HG02981 (cell line): ENCODE data around the gene TLCD5.

Experiments
- ATAC-seq: cut with Tn5 transposase; IDR thresholded peaks from one replicate; pipeline ENCODE4 v1.9.1; 2021; ENCODE audit warnings: mild to moderate bottlenecking, moderate library complexity; ENCODE audit not compliant: unreplicated experiment

Gene TLCD5

DNA sequence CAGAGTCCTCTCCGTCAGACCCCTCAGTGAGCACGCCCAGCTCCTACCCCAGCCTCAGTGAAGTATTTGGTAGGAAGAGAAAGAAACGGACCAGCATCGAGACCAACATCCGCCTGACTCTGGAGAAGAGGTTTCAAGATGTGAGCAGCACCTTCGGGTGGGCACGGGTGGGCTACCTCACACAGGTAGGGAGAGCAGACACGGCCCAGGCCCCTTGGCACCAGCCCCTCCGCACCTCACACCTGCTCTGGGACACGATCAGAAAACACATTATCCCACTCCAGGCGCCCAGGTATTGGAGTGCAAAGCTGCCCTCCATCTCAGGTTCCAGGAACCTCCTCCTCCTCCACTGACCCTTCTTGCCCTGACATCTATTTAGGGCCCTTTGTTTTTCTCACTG is 17.6 kb upstream of the TLCD5 start:
- no peak for ATAC-seq

DNA sequence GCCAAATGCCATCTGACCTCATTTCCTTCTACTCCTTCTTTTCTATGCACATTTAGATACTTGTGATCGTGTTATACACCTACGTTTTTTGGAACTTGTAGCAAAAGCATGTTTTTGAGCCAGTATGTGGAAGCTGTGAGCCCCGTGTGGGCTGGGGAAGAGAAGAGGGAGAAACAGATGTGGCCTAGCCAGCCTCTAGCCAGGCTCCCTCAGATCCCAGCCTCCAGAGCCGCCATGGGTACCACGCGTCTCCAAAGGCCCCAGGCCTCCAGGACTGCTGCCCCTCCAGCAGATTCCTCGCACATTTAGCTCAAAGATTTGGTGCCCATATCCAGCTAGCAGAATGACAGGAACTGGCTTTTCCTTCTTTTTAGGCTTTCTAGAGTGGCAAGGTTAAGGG is 17.0 kb upstream of the TLCD5 start:
- ATAC-seq, result no peak

DNA sequence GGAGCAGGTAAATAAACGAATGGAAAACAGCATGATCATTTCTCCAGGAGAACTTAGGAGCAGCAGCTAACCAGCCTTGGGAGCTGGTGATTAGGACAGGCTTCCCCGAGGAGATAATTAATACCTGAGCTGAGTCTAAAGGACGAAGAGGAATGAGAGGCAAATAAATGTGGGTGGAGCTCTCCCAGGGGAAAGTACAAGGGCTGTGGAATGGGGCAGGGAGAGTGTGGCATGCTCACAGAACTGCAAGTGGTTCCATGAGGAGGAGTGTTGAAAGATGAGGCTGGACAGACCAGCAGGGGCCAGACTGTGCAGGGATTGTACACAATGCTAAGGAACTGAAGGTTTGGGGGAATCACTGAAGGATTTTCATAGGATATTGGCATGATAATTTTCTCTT is 14.2 kb upstream of the TLCD5 start:
- no peak for ATAC-seq

GRCh38 chr11:120314861-120315260 is 10.2 kb upstream of the TLCD5 start:
- no peak for ATAC-seq

- ATAC-seq, result no peak
Measured at GRCh38 chr11:120316880-120317688, 8.0 kb upstream of the TLCD5 start.

- no peak for ATAC-seq
Measured at GRCh38 chr11:120317689-120318480, 7.2 kb upstream of the TLCD5 start.

DNA sequence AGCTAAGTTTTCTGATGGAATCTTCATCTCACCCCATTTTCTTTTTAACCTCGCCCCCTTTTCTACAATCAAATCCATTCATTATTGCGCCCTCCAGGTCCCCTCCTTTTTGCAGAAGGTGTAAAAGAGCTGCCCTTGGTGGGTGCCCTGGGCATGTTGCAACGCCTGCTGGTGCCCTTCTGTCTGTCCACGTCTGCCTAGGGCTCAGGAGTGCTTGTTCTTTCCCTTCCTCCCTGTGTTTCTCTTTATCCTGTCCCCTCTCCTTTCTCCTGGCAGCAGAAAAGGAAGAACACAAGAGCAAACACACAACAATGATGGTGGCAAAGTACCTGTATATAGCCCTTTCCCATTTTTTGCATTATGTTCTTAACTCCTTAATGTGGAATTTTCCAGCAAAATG is 6.2 kb upstream of the TLCD5 start:
- ATAC-seq, result no peak

GRCh38 chr11:120326228-120326627 is 1.1 kb downstream of the TLCD5 start:
- ATAC-seq, result no peak

DNA sequence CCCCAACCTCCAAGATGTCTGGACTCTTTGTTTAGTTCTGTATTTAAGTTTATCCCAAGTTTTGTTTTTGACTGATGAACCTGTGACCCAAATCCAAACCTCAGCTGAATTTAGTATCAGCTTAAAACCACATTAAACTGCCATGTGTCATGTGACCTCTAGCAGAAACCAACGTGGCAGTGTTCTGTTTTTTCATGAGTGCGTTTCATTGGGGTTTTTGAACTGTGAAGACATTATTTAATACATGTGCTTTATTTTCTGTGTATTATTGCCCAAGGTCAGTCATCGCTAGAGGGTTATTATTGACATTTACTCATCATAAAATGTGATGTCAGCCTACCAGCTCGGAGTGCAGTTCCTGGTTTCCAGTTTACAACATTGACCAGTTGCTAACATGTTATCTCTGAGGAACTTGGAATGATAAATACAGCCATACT is 1.8 kb downstream of the TLCD5 start:
- ATAC-seq, result no peak

GRCh38 chr11:120327311-120327710 is 2.2 kb downstream of the TLCD5 start:
- no peak for ATAC-seq

GRCh38 chr11:120329556-120329955 is 4.5 kb downstream of the TLCD5 start:
- ATAC-seq, result no peak

- no peak for ATAC-seq
Measured at GRCh38 chr11:120330045-120330444, 4.9 kb downstream of the TLCD5 start.

DNA sequence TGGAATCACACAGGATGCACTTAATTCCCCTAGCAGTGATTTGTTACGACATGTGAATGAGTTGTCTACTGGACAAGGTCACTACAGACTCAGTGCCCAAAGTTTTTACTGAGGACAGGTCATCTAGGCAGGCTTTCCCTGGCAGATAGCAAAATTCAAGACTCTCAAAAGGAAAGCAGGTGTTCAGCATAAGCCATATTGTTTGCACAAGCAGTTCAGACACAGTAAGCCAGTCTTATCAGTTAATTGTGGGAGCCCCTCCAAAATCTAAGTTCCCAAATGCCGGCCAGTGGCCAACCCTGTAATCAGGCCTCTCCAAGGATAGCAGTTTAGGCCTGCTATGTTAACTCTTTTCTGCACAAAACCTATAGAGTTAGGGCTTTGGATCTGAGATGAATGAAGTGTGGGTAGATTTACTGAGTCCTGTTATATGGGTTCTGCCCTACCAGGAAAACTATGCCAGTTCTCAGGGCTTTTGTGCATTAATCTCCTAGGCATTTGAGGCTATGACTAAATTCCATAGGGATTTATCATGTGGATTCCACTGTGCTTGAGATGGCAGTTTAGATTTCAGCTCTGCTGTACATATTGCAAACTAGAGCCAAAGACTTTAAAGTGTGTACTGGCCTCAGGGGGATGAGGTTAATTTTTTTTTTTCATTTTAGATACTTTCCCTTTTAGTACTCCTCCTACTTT is 6.3 kb downstream of the TLCD5 start:
- ATAC-seq, result no peak

DNA sequence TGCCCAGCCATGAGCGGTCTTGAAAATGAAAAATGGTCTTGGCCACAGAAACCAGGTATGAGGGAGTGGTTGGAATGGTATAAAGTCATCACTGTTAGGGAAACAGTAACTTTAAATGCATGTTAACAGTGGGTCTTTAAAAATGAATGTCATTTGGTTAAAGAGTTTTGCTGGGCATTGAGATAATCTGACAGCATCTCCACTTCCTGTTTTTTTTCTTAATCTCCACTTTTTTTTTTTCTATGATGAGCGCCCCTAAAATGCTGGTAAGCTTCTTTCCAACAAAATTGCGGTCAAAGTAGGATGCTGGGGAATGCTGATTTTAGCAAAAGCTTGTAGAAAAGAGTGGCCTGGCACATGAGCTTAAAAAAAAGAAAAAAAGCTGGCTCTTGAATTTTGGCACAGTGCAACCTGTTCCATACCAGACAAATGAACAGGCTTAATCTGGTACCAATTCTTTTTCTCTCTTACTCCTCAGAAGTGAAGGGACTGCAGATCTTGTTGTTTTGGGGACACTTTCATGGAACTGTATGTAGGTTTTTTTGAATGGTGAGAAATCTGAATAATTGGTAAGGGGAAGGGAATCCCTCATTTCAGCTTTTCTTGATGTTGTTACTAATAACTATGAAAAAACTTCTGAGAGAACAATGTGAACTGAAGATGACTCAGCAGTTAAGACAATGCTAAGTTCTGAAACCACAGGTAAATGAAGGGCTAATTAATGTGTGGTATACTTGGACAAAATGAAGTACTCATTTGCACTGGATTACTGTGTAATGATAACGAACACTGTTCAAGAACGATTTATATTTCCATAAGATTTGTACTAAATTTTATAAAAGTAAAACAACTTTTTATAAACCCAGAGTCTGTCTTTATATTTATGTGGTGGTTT is 8.0 kb downstream of the TLCD5 start:
- no peak for ATAC-seq

DNA sequence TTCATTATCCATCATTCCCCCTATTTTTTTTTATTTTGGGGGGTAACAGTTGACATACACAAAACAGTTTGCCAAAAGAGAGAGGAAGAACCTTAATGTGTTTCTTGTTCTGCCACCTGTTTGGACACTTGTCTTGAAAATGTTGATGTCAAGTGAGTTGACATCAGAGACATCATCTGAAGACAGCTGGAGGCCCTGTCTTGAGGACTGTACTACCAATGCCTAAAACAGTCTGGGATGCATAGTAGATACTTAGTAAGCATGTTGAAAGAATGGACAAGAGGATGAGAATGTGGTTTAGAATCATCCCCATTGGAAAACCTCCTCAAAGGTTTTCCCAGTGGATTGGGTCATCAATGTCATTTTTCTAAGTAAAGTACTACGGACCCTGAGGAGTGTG is 8.7 kb downstream of the TLCD5 start:
- ATAC-seq, result no peak

GRCh38 chr11:120334332-120334731 is 9.2 kb downstream of the TLCD5 start:
- ATAC-seq, result no peak

DNA sequence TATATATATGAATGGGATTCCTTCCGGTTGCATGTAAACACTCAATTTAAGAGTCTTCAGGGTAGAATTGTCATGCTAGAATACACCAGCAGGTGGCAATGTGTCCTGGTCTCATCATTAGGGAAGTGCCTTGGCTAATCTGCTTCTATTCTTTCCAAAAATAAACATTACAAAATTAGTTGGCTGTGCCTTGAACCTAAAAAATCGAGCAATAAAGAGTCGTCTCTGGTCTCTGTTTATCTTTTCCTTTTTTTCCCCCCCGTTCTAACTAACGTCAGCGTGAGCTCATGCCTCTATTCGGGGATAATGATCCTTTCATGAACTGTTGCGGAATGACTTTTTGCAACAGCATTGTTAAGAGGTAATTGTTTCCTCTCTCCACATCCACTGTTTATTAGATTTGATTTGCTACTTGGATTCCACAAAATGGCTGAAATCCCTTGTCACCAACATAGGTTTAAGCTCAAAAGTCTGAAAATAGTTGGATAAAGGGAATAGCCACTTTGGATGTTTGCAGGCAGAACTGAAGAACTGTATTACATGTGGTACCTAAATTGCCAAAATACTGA is 9.9 kb downstream of the TLCD5 start:
- no peak for ATAC-seq

- ATAC-seq, result peak; percentile 11
Measured at GRCh38 chr11:120335556-120335907, 10.4 kb downstream of the TLCD5 start.

- peak; percentile 59 for ATAC-seq
Measured at GRCh38 chr11:120335908-120336640, 11.0 kb downstream of the TLCD5 start, which contains the start of gene ARHGEF12. TSS of gene ARHGEF12 (plus strand) at chr11:120336413. CDS start at chr11:120337244, 831 bp downstream.
